22Rv1 (cell line): ENCODE measurements around the gene DOK6.
"Not testable (repeated sequence)": the region's sequence is repeated elsewhere in the genome, so short reads cannot be mapped to it uniquely, and the experiment has no call there.

Source experiments
- H3K27ac ChIP-seq: fragments of 450-650 bp; 2 replicates; pipeline ENCODE4 v1.5.1; 2017
- ZFX ChIP-seq: fragments of 450-650 bp; IDR thresholded peaks from 2 replicates; pipeline ENCODE4 v1.6.1; 2017; ENCODE audit warnings: antibody characterized with exemption, borderline replicate concordance
- TF ChIP-seq, protein P1 (sequence below): fragments of 450-650 bp; IDR thresholded peaks from 2 replicates; pipeline ENCODE4 v1.5.1; 2017; ENCODE audit warnings: mild to moderate bottlenecking

The DOK6 gene

DNA sequence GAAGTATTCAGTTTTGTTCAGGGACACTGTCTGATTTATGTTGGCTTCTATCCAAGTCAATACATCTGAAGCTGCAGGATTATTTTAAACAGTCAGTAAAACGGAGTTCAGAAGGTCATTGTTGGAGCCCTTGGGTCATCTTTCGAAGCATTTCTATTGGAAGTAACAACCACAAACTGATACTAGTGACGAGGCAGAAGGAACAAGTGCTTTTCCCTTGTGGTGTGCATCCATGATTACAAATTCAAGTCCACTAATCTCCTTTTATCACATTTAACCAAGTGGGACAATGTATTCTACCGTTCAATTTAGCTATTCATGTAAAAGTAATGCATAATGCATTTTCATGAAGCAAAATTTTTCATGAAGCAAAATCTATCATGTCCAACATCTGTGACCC lies 470.0 kb downstream of the DOK6 start:
- no peak overlapping the region for H3K27ac ChIP-seq
- no peak for TF ChIP-seq ZFX
- TF ChIP-seq, protein P1, sequence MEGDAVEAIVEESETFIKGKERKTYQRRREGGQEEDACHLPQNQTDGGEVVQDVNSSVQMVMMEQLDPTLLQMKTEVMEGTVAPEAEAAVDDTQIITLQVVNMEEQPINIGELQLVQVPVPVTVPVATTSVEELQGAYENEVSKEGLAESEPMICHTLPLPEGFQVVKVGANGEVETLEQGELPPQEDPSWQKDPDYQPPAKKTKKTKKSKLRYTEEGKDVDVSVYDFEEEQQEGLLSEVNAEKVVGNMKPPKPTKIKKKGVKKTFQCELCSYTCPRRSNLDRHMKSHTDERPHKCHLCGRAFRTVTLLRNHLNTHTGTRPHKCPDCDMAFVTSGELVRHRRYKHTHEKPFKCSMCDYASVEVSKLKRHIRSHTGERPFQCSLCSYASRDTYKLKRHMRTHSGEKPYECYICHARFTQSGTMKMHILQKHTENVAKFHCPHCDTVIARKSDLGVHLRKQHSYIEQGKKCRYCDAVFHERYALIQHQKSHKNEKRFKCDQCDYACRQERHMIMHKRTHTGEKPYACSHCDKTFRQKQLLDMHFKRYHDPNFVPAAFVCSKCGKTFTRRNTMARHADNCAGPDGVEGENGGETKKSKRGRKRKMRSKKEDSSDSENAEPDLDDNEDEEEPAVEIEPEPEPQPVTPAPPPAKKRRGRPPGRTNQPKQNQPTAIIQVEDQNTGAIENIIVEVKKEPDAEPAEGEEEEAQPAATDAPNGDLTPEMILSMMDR: no peak

DNA sequence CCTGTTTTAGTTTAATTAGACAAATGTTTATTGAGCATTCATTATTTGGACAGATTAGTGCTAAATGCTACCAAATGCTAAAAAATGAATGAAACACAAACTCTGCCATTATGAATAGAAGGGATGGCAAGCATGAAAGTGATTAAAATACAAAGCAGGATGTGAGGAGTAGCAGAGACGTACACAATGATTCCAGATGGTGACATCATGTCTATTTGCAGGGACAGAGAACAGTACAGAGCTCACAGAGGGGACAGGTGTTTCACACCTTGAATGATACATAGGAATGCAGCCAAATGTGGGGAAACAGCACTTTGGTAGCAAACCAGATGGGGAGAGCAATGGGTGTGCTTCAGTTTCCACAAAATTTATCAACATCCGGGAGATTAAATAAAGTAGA lies 470.7 kb downstream of the DOK6 start:
- no peak for TF ChIP-seq ZFX
- TF ChIP-seq, protein P1: no peak
- H3K27ac ChIP-seq: no peak overlapping the region

DNA sequence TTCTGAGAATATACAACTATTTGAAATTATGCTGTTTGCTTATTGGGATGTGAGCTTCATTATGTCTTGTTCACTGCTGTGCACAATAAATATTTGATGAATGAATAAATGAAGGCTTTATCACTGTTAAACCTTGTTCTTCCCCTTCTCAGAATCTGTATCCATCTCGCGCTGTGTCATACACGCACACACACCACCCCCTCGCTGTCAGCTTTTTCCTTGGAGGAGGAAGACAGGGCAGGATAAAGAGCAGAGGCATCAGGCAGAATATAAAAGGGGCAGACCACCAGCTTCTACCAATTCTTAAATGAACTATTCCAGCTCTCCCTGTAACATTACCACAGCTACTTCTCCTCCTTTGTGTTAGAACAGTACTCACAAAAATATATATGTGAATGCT lies 472.0 kb downstream of the DOK6 start:
- no peak overlapping the region for H3K27ac ChIP-seq
- TF ChIP-seq, protein P1: no peak
- TF ChIP-seq ZFX: no peak

DNA sequence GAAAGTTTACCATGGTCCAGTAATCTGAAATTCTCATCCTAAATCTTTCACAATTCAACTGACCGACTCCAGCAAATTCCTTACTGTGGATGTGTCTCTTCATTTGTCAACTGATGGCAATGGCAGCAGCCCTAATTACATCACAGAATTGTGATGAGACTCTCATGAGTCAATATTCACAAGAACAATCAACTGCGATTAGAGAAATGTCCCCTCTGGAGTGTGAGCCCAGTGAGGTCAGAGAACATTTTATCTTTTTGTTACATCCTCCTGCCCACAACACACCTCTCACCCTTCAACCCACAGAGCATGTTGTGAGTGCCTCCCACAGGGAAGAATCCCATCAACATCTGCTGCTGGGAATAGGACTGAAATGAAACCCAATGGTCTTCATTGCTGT lies 473.4 kb downstream of the DOK6 start:
- TF ChIP-seq ZFX: no peak
- TF ChIP-seq, protein P1: no peak
- H3K27ac ChIP-seq: no peak overlapping the region

DNA sequence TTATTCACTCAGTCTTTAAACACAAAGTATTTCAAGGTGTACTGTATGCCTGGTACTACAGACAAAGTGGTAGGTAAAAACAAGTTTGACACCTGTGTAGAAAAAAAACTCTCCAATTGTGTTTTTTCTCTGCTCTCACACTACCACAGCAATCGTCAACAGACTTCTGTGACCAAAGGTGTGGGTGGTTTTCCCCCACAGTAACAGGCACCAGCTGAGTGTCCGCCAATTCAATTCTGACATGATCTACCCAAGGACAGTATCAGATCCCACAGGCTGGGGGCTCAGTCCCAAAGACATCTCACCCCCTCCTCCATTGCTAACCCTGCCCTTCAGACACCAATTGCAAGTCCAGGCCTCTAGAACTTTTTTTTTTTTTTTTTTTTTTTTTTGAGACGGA lies 475.8 kb downstream of the DOK6 start:
- H3K27ac ChIP-seq: no peak overlapping the region
- TF ChIP-seq, protein P1: no peak

DNA sequence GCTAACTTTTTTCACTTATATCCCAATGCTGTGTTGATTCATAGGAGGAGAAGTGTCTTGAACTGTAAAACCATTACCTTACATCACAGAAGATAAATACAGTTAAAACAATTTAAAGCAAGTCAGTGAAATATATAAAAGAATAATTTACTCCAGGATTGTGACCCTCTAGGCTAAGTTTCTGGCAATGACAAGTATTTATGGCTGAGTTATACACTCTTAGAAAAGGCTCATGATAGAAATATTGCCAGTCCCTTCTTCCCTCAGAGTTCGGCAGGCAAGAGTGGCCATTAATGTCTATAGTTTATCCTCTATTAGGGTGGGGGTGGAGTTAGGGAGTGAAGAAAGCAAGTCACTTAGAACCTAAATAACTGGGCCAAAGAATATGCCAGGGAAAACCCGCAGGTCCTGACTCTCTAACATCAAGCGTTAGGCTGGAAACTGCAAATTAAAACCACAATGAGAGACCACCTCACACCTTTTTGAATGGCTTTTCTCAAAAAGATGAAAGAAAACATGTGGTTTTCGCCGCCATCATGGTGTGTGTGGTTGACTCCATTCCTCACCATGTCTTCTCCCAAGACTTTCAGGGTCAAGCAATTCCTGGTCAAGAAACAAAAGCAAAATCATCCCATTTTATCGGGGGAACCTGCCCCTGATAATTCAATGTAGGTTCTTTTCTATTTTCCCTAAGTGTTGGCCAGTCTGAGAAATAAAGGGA lies 477.7 kb downstream of the DOK6 start:
- no peak overlapping the region for H3K27ac ChIP-seq
- TF ChIP-seq, protein P1: no peak
- no peak for TF ChIP-seq ZFX

DNA sequence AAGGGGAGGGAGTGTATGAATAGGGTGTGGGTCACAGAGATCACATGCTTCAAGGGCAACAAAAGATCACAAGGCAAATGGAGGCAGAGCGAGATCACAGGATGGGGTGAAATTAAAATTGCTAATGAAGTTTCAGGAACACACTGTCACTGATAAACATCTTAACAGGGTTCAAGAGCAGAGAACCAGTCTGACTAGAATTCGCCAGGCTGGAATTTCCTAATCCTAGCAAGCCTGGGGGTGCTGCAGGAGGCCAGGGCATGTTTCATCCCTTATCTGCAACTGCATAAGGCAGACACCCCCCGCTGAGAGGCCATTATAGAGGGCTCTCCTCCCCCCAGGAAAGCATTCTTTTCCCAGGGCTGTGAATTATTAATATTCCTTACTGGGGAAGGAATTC lies 478.4 kb downstream of the DOK6 start:
- H3K27ac ChIP-seq: not testable (repeated sequence)

DNA sequence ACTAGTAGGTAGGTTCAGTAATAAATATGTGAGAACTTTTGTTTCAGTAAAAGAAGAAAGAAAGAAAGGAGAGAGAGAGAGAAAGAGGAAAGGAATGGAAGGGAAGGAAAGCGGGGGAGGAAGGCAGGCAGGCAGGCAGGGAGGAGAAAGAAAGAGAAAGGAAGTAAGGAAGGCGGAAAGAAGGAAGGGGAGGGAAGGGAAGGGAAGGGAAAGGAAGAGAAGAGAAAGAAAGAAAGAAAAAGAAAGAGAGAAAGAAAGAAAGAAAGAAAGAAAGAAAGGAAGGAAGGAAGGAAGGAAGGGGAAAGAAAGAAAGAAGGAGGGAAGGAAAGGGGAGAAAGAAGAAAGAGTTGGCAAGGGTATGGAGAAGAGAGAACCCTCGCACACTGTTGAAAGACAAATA lies 479.4 kb downstream of the DOK6 start:
- no peak overlapping the region for H3K27ac ChIP-seq
- TF ChIP-seq, protein P1: no peak
- no peak for TF ChIP-seq ZFX
